HEK293 (cell line): Measurements from ENCODE around the gene DGAT2L6.

ENCODE experiments used
- BCL11A ChIP-seq: fragments of 450-650 bp; formaldehyde crosslinking; IDR thresholded peaks from 2 replicates; pipeline ENCODE4 v1.5.1; 2016; ENCODE audit warnings: low read depth, missing biosample characterization, missing genetic modification characterization
- OSR2 ChIP-seq: fragments of 450-650 bp; formaldehyde crosslinking; IDR thresholded peaks from 2 replicates; pipeline ENCODE4 v1.5.1; 2016; ENCODE audit warnings: missing biosample characterization, missing genetic modification characterization
- PRDM10 ChIP-seq: fragments of 450-650 bp; formaldehyde crosslinking; IDR thresholded peaks from 2 replicates; pipeline ENCODE4 v1.5.1; 2016; ENCODE audit warnings: missing biosample characterization, missing genetic modification characterization
- PRDM4 ChIP-seq: fragments of 450-650 bp; formaldehyde crosslinking; IDR thresholded peaks from 2 replicates; pipeline ENCODE4 v1.5.1; 2017; ENCODE audit warnings: missing biosample characterization, missing genetic modification characterization
- PRDM6 ChIP-seq: fragments of 450-650 bp; formaldehyde crosslinking; IDR thresholded peaks from 2 replicates; pipeline ENCODE4 v1.5.1; 2017; ENCODE audit warnings: missing biosample characterization, missing genetic modification characterization
- YY1 ChIP-seq: fragments of 450-650 bp; formaldehyde crosslinking; IDR thresholded peaks from 2 replicates; pipeline ENCODE4 v1.5.1; 2018; ENCODE audit warnings: missing biosample characterization, missing genetic modification characterization
- ZBTB49 ChIP-seq: fragments of 450-650 bp; formaldehyde crosslinking; IDR thresholded peaks from 2 replicates; pipeline ENCODE4 v1.5.1; 2016; ENCODE audit warnings: missing biosample characterization, missing genetic modification characterization, low read depth
- ZNF121 ChIP-seq: fragments of 450-650 bp; formaldehyde crosslinking; IDR thresholded peaks from 2 replicates; pipeline ENCODE4 v1.5.1; 2016; ENCODE audit warnings: missing biosample characterization, missing genetic modification characterization
- ZNF132 ChIP-seq: fragments of 450-650 bp; formaldehyde crosslinking; IDR thresholded peaks from 2 replicates; pipeline ENCODE4 v1.5.1; 2017; ENCODE audit warnings: missing biosample characterization, missing genetic modification characterization, borderline replicate concordance
- ZNF169 ChIP-seq: fragments of 450-650 bp; formaldehyde crosslinking; IDR thresholded peaks from 2 replicates; pipeline ENCODE4 v1.5.1; 2016; ENCODE audit warnings: missing biosample characterization, missing genetic modification characterization
- ZNF280D ChIP-seq: fragments of 450-650 bp; formaldehyde crosslinking; IDR thresholded peaks from 2 replicates; pipeline ENCODE4 v1.5.1; 2016; ENCODE audit warnings: missing biosample characterization, missing genetic modification characterization
- ZNF311 ChIP-seq: fragments of 450-650 bp; formaldehyde crosslinking; IDR thresholded peaks from 2 replicates; pipeline ENCODE4 v1.5.1; 2017; ENCODE audit warnings: missing biosample characterization, missing genetic modification characterization, borderline replicate concordance
- ZNF621 ChIP-seq: fragments of 450-650 bp; formaldehyde crosslinking; IDR thresholded peaks from 2 replicates; pipeline ENCODE4 v1.5.1; 2017; ENCODE audit warnings: missing biosample characterization, missing genetic modification characterization
- ZNF623 ChIP-seq: fragments of 450-650 bp; formaldehyde crosslinking; IDR thresholded peaks from 2 replicates; pipeline ENCODE4 v1.5.1; 2016; ENCODE audit warnings: missing biosample characterization, missing genetic modification characterization
- ZNF639 ChIP-seq: fragments of 450-650 bp; formaldehyde crosslinking; IDR thresholded peaks from 2 replicates; pipeline ENCODE4 v1.5.1; 2016; ENCODE audit warnings: missing biosample characterization, missing genetic modification characterization
- ZNF670 ChIP-seq: fragments of 450-650 bp; formaldehyde crosslinking; IDR thresholded peaks from 2 replicates; pipeline ENCODE4 v1.5.1; 2016; ENCODE audit warnings: missing biosample characterization, missing genetic modification characterization, low read depth
- ZNF777 ChIP-seq: fragments of 450-650 bp; formaldehyde crosslinking; IDR thresholded peaks from 2 replicates; pipeline ENCODE4 v1.5.1; 2017; ENCODE audit warnings: missing biosample characterization, missing genetic modification characterization, borderline replicate concordance
- ZNF843 ChIP-seq: fragments of 450-650 bp; formaldehyde crosslinking; IDR thresholded peaks from 2 replicates; pipeline ENCODE4 v1.5.1; 2016; ENCODE audit warnings: missing biosample characterization, missing genetic modification characterization
- ZSCAN18 ChIP-seq: fragments of 450-650 bp; formaldehyde crosslinking; IDR thresholded peaks from 2 replicates; pipeline ENCODE4 v1.5.1; 2016; ENCODE audit warnings: missing biosample characterization, missing genetic modification characterization
- ZXDB ChIP-seq: fragments of 450-650 bp; formaldehyde crosslinking; IDR thresholded peaks from 2 replicates; pipeline ENCODE4 v1.5.1; 2016; ENCODE audit warnings: missing biosample characterization, missing genetic modification characterization

The DGAT2L6 gene

GRCh38 chrX:70133303-70134115, 43.8 kb upstream of the DGAT2L6 start, which contains the start of gene IGBP1 (continued):
- TF ChIP-seq PRDM4 (no peak), ZNF132 (tag by site-specific recombination) (no peak), ZNF121 (tag by site-specific recombination) (no peak), ZBTB49 (tag by site-specific recombination) (no peak), ZNF670 (tag by site-specific recombination) (no peak), ZNF843 (tag by site-specific recombination) (no peak), ZNF169 (no peak), ZXDB (tag by site-specific recombination) (peak; percentile 70), ZSCAN18 (tag by site-specific recombination) (no peak), PRDM10 (peak; percentile 59), ZNF621 (no peak), ZNF777 (tag by site-specific recombination) (no peak), ZNF280D (tag by site-specific recombination) (0 out of 2 replicates have a peak, but pooled peaks have one; percentile 5), BCL11A (0 out of 2 replicates have a peak, but pooled peaks have one; percentile 27), PRDM6 (no peak), ZNF311 (tag by site-specific recombination) (no peak), OSR2 (tag by site-specific recombination) (no peak), YY1 (tag by site-specific recombination) (peak; percentile 96; the same call in 1 of the 2 replicates), ZNF639 (tag by site-specific recombination) (no peak), ZNF623 (no peak)
